ENCODE measurements around the gene POLR3F. TPM values are rescaled to one million over a fixed set of nuclear protein-coding genes. Genes with fewer than 3 reads are reported as not detected.

The POLR3F gene
- total and polyA plus RNA-seq, 9 of the 15 experiments (the other 6 are each of a cell fraction or from before 2014, with no cell fraction given): 7.0 to 15.0 (median 9.6) TPM

DNA sequence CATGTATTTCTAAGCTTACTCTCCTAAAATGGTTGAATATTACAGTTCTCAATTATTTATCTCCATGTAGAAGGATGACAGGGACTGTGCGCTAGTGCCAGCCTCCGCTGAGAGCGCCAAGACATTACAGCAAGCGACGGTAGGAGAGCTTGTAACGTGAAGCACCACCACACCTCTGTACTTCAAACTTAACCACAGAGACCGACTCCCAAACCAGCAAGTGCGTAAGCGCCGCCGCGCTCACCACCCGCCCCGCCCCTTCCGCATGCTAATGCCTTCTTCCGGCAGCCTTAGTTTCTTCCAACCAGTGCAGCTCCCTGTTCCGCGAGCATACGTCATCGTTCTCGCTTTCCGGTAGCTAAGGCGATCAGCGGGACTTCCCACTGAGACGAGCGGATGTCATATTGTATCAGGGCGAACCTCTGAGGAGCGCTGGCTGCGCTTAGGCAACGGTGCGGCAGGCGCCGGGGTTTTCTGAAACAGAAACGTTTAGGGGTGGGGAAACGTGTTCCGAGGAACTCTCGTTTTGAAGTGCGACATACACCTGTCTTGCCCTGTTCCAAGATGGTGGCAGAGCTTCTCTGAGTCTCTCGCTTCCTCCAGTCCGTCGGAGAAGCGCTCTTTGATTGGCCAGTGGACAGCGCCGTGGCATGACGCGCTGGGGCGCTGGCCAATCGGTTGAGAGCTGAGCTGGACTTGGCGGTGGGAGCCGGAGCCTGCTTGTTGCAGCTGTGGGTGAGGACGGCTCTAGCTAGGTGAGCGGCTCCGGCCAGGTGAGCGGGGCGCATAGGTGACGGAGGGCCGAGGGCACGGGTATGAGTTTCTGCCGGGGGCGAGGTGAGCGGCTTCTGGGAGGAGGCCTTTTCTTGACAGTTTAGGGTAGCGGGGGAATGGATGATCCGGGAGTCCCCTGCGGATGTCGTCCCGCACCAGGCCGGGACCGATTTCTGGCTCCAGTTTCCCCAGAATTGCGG is 40.3 kb downstream of the POLR3F start, which contains the start of gene SEC23B (continued):
- 0 out of 2 replicates have a peak, but pooled peaks have one; percentile 16 for TF ChIP-seq ARID1B (IDR thresholded peaks at IDR 0.05)
- TF ChIP-seq ZNF174 (CRISPR knock-in tag; IDR thresholded peaks at IDR 0.05): no peak
- peak; percentile 94 for TF ChIP-seq HNRNPLL (IDR thresholded peaks at IDR 0.05; ENCODE audit: low read depth, low read length, poor library complexity, severe bottlenecking)
- no peak for TF ChIP-seq DDX20 (tag; IDR thresholded peaks at IDR 0.05; ENCODE audit: low read depth)
- TF ChIP-seq TAF9B (IDR thresholded peaks at IDR 0.05; ENCODE audit: partially characterized antibody): peak; percentile 51
- TF ChIP-seq, protein P1, sequence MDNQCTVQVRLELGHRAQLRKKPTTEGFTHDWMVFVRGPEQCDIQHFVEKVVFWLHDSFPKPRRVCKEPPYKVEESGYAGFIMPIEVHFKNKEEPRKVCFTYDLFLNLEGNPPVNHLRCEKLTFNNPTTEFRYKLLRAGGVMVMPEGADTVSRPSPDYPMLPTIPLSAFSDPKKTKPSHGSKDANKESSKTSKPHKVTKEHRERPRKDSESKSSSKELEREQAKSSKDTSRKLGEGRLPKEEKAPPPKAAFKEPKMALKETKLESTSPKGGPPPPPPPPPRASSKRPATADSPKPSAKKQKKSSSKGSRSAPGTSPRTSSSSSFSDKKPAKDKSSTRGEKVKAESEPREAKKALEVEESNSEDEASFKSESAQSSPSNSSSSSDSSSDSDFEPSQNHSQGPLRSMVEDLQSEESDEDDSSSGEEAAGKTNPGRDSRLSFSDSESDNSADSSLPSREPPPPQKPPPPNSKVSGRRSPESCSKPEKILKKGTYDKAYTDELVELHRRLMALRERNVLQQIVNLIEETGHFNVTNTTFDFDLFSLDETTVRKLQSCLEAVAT (IDR thresholded peaks at IDR 0.05): peak in 1 of 2 experiments; percentile 57; a peak in 1 of 4 replicates
- peak; percentile 79 for TF ChIP-seq ELF1 (tag; IDR thresholded peaks at IDR 0.05)
- no peak for TF ChIP-seq PHB (CRISPR knock-in tag; IDR thresholded peaks at IDR 0.05)
- TF ChIP-seq ZNF263 (CRISPR knock-in tag; IDR thresholded peaks at IDR 0.05; ENCODE audit: borderline replicate concordance): peak; percentile 58; the same call in 1 of the 2 replicates
- TF ChIP-seq HMG20A (CRISPR knock-in tag; conservative IDR thresholded peaks at IDR 0.05): no peak
- no peak for TF ChIP-seq ZNF75A (CRISPR knock-in tag; IDR thresholded peaks at IDR 0.05)
- TF ChIP-seq ATF7 (IDR thresholded peaks at IDR 0.05): peak; percentile 98
- peak in 1 of 2 experiments; percentile 58; a peak in 2 of 4 replicates for TF ChIP-seq HDAC1 (IDR thresholded peaks at IDR 0.05)
- TF ChIP-seq RBBP5 (IDR thresholded peaks at IDR 0.05; ENCODE audit: borderline replicate concordance, insufficient read depth, low read length, poor library complexity, severe bottlenecking): peak; percentile 51
- no peak for TF ChIP-seq TAL1 (IDR thresholded peaks at IDR 0.05)
- TF ChIP-seq TAF1 (IDR thresholded peaks at IDR 0.05; ENCODE audit: control insufficient read depth, extremely low read depth, insufficient read depth, low read length, severe bottlenecking): peak; percentile 45
- peak; percentile 53 for TF ChIP-seq ATF1 (CRISPR knock-in tag; IDR thresholded peaks at IDR 0.05)
- peak; percentile 97 for TF ChIP-seq ATF1 (tag; IDR thresholded peaks at IDR 0.05)
- no peak for TF ChIP-seq ZBTB8A (IDR thresholded peaks at IDR 0.05; ENCODE audit: partially characterized antibody)
- no peak for TF ChIP-seq TGIF2 (CRISPR knock-in tag; IDR thresholded peaks at IDR 0.05)
- TF ChIP-seq, protein P2, sequence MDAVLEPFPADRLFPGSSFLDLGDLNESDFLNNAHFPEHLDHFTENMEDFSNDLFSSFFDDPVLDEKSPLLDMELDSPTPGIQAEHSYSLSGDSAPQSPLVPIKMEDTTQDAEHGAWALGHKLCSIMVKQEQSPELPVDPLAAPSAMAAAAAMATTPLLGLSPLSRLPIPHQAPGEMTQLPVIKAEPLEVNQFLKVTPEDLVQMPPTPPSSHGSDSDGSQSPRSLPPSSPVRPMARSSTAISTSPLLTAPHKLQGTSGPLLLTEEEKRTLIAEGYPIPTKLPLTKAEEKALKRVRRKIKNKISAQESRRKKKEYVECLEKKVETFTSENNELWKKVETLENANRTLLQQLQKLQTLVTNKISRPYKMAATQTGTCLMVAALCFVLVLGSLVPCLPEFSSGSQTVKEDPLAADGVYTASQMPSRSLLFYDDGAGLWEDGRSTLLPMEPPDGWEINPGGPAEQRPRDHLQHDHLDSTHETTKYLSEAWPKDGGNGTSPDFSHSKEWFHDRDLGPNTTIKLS (IDR thresholded peaks at IDR 0.05; ENCODE audit: borderline replicate concordance, low read depth): peak; percentile 73; the same call in 1 of the 2 replicates
- TF ChIP-seq L3MBTL2 (IDR thresholded peaks at IDR 0.05): peak; percentile 63
